ENCODE data around the gene LAMTOR1.

LAMTOR1 gene

DNA sequence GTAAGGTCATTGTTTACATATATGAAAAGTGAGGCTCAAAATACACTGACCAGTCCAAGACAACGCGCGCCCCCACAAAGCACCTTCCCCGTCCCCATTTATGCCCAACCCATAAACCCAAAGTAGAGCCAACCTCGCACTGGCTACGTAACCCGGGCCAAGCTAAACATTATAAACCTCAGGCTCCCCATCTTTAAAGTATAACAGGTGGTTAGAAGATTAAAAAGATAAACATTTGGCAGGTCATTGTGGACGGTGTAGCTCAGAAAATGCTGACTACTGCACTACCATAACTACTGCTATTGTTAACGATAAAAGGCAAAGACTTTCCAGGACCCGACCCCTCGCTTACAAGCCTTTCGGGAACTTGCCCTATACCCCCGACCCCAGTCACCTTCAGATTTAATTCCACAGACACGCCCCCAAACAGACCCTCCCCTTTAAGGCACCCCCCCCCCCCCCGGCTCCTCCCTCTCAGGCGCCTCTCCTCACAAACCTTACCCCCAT lies 23.2 kb downstream of the LAMTOR1 start:
- no peaks in the 10 kb centered on the region for H3K9me3 ChIP-seq (ENCODE audit: severe bottlenecking)
- peak overlapping the region; percentile 96 for H3K4me3 ChIP-seq (ENCODE audit: low read depth, low read length)
- peaks cover 19% of the 10 kb centered on the region for H3K36me3 ChIP-seq
- peak overlapping the region; percentile 96 for H3K27ac ChIP-seq
- H3K27me3 ChIP-seq (ENCODE audit: insufficient read depth, low read depth, severe bottlenecking) = no peaks in the 10 kb centered on the region
- no peak for DNase-seq
- TF ChIP-seq, protein P1, sequence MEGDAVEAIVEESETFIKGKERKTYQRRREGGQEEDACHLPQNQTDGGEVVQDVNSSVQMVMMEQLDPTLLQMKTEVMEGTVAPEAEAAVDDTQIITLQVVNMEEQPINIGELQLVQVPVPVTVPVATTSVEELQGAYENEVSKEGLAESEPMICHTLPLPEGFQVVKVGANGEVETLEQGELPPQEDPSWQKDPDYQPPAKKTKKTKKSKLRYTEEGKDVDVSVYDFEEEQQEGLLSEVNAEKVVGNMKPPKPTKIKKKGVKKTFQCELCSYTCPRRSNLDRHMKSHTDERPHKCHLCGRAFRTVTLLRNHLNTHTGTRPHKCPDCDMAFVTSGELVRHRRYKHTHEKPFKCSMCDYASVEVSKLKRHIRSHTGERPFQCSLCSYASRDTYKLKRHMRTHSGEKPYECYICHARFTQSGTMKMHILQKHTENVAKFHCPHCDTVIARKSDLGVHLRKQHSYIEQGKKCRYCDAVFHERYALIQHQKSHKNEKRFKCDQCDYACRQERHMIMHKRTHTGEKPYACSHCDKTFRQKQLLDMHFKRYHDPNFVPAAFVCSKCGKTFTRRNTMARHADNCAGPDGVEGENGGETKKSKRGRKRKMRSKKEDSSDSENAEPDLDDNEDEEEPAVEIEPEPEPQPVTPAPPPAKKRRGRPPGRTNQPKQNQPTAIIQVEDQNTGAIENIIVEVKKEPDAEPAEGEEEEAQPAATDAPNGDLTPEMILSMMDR (IDR thresholded peaks at IDR 0.05; ENCODE audit: low read depth, low read length) = no peak

DNA sequence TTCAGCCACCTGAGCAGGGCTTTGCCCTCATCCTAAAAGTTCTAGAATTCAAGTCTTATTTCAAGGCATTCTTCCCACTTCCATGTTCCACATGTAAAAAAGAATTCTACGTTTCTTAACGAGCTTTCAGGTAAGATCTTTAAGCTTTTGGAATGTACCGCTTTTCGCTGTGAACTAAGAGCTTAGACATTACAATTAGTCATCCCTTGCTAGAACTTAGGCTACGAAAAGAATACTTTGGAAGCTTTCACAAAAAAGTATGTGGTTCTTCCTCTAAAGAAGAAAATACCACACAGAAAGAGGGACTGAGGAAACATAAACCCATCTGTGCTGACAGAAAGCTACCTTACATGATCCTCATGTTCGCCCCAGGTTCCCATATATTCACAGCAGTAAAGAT lies 24.6 kb downstream of the LAMTOR1 start:
- H3K36me3 ChIP-seq = peaks cover 24% of the 10 kb centered on the region
- TF ChIP-seq, protein P1 (IDR thresholded peaks at IDR 0.05; ENCODE audit: low read depth, low read length) = no peak
- H3K9me3 ChIP-seq (ENCODE audit: severe bottlenecking) = no peaks in the 10 kb centered on the region
- DNase-seq = no peak
- peak overlapping the region; percentile 96 for H3K4me3 ChIP-seq (ENCODE audit: low read depth, low read length)
- peak overlapping the region; percentile 96 for H3K27ac ChIP-seq
- H3K27me3 ChIP-seq (ENCODE audit: insufficient read depth, low read depth, severe bottlenecking) = no peaks in the 10 kb centered on the region

GRCh38 chr11:72075756-72076155 lies 27.3 kb downstream of the LAMTOR1 start:
- TF ChIP-seq, protein P1 (IDR thresholded peaks at IDR 0.05; ENCODE audit: low read depth, low read length) = no peak
- no peaks in the 10 kb centered on the region for H3K27me3 ChIP-seq (ENCODE audit: insufficient read depth, low read depth, severe bottlenecking)
- no peak overlapping the region for H3K4me3 ChIP-seq (ENCODE audit: low read depth, low read length)
- DNase-seq = no peak
- no peaks in the 10 kb centered on the region for H3K9me3 ChIP-seq (ENCODE audit: severe bottlenecking)
- H3K27ac ChIP-seq = no peak overlapping the region
- H3K36me3 ChIP-seq = peaks cover 32% of the 10 kb centered on the region

GRCh38 chr11:72075109-72075508 lies 28.0 kb downstream of the LAMTOR1 start:
- H3K36me3 ChIP-seq = peaks cover 35% of the 10 kb centered on the region
- TF ChIP-seq, protein P1 (IDR thresholded peaks at IDR 0.05; ENCODE audit: low read depth, low read length) = peak; percentile 42
- DNase-seq = peak; percentile 33
- H3K4me3 ChIP-seq (ENCODE audit: low read depth, low read length) = no peak overlapping the region
- no peak overlapping the region for H3K27ac ChIP-seq
- H3K9me3 ChIP-seq (ENCODE audit: severe bottlenecking) = no peaks in the 10 kb centered on the region
- H3K27me3 ChIP-seq (ENCODE audit: insufficient read depth, low read depth, severe bottlenecking) = no peaks in the 10 kb centered on the region

- Histone ChIP-seq H3K36me3 (peaks cover 59% of the 10 kb centered on the region), H3K27me3 (ENCODE audit: insufficient read depth, low read depth, severe bottlenecking) (no peaks in the 10 kb centered on the region), H3K27ac (no peak overlapping the region), H3K9me3 (ENCODE audit: severe bottlenecking) (no peaks in the 10 kb centered on the region), H3K4me3 (ENCODE audit: low read depth, low read length) (no peak overlapping the region)
- DNase-seq = no peak
- TF ChIP-seq, protein P1 (IDR thresholded peaks at IDR 0.05; ENCODE audit: low read depth, low read length) = no peak
Measured at GRCh38 chr11:72072348-72072747, 30.7 kb downstream of the LAMTOR1 start.

DNA sequence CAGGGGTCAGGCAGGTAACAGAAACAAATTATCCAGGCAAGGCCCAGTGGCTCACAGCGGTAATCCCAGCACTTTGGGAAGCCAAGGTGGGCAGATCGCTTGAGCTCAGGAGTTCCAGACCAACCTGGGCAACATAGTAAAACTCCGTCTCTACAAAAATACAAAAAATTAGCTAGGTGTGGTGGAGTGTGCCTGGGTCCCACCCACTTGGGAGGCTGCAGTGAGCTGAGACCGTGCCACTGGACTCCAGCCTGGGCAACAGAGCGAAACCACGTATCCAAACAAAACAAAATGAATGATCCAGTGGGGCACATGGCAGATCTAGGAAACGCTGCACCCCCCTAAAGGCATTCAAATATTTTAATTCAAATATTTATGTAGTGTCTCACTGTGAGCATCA lies 32.6 kb downstream of the LAMTOR1 start:
- Histone ChIP-seq H3K27me3 (ENCODE audit: insufficient read depth, low read depth, severe bottlenecking) (no peaks in the 10 kb centered on the region), H3K4me3 (ENCODE audit: low read depth, low read length) (no peak overlapping the region), H3K27ac (no peak overlapping the region), H3K9me3 (ENCODE audit: severe bottlenecking) (no peaks in the 10 kb centered on the region), H3K36me3 (peaks cover 60% of the 10 kb centered on the region)
- TF ChIP-seq, protein P1 (IDR thresholded peaks at IDR 0.05; ENCODE audit: low read depth, low read length) = no peak
- DNase-seq = no peak

Data from WERI-Rb-1 (cell line).